ENCODE results near the gene PDE7B. TPM values are rescaled to one million over a fixed set of nuclear protein-coding genes. Genes with fewer than 3 reads are reported as not detected.

PDE7B gene
- total RNA-seq, 4 donors from 2014 or later = 1.4 to 11.6 (median 3.5) TPM

GRCh38 chr6:135906972-135907465 lies 55.5 kb downstream of the PDE7B start:
- H3K27me3 ChIP-seq = no peaks in the 10 kb centered on the region
- TF ChIP-seq, protein P1, sequence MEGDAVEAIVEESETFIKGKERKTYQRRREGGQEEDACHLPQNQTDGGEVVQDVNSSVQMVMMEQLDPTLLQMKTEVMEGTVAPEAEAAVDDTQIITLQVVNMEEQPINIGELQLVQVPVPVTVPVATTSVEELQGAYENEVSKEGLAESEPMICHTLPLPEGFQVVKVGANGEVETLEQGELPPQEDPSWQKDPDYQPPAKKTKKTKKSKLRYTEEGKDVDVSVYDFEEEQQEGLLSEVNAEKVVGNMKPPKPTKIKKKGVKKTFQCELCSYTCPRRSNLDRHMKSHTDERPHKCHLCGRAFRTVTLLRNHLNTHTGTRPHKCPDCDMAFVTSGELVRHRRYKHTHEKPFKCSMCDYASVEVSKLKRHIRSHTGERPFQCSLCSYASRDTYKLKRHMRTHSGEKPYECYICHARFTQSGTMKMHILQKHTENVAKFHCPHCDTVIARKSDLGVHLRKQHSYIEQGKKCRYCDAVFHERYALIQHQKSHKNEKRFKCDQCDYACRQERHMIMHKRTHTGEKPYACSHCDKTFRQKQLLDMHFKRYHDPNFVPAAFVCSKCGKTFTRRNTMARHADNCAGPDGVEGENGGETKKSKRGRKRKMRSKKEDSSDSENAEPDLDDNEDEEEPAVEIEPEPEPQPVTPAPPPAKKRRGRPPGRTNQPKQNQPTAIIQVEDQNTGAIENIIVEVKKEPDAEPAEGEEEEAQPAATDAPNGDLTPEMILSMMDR (IDR thresholded peaks at IDR 0.05) = no peak
- TF ChIP-seq POLR2A (IDR thresholded peaks at IDR 0.05) = no peak
- H3K9me3 ChIP-seq = no peaks in the 10 kb centered on the region
- H3K4me3 ChIP-seq = no peak overlapping the region
- H3K36me3 ChIP-seq = no peaks in the 10 kb centered on the region
- no peak overlapping the region for H3K27ac ChIP-seq
- H3K4me1 ChIP-seq = peaks cover 0 to 11% (median 0%) of the 10 kb centered on the region in 4 donors
- no peak for DNase-seq

DNA sequence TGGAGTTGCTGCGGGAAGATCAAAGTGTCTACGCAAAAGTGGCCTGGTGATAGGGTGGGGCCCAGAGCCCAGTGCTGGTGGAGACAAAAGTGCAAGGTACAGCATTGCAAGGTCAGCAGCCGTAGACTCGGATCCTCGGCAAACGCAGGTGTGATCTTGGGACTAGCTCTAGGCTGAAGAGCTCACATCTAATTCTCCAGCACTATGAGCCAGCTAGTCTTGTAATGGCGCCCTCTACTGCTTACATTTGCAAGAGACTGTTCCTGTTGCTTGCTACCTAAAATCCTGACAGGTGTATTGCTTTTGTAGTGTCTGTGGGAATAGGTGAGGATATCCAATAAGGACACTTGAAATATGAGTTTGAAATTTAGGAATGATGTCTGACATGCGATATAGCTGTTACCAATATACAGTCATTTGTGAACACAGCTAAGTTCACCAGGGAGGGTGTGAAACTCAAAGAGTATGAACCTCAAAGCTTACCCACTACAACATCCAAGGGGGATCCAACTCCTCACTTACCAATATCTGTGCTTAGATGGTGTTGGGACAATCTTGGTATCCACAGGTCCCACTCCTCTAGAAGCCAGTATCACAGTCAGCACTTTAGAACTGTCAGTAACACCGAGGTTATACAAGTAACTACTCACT lies 58.4 kb downstream of the PDE7B start:
- no peaks in the 10 kb centered on the region for H3K27me3 ChIP-seq
- H3K4me3 ChIP-seq = no peak overlapping the region
- no peaks in the 10 kb centered on the region for H3K9me3 ChIP-seq
- H3K4me1 ChIP-seq = no peaks in the 10 kb centered on the region
- DNase-seq = peak; percentile 56 to 70 (median 59)
- H3K36me3 ChIP-seq = no peaks in the 10 kb centered on the region
- no peak overlapping the region for H3K27ac ChIP-seq
- TF ChIP-seq POLR2A (IDR thresholded peaks at IDR 0.05) = no peak
- TF ChIP-seq, protein P1 (IDR thresholded peaks at IDR 0.05) = peak; percentile 19 to 66 (median 60)

GRCh38 chr6:135910790-135911618 lies 59.5 kb downstream of the PDE7B start:
- Histone ChIP-seq H3K9me3 (no peaks in the 10 kb centered on the region), H3K27ac (no peak overlapping the region), H3K4me1 (no peaks in the 10 kb centered on the region), H3K4me3 (no peak overlapping the region), H3K27me3 (no peaks in the 10 kb centered on the region), H3K36me3 (no peaks in the 10 kb centered on the region)
- no peak for DNase-seq
- TF ChIP-seq, protein P1 (IDR thresholded peaks at IDR 0.05) = no peak
- TF ChIP-seq POLR2A (IDR thresholded peaks at IDR 0.05) = no peak

- Histone ChIP-seq H3K36me3 (no peaks in the 10 kb centered on the region), H3K27me3 (no peaks in the 10 kb centered on the region), H3K4me3 (no peak overlapping the region), H3K4me1 (no peaks in the 10 kb centered on the region), H3K27ac (no peak overlapping the region), H3K9me3 (no peaks in the 10 kb centered on the region)
- TF ChIP-seq, protein P1 (IDR thresholded peaks at IDR 0.05) = no peak
- TF ChIP-seq POLR2A (IDR thresholded peaks at IDR 0.05) = no peak
- no peak for DNase-seq
These were observed 62.3 kb downstream of the PDE7B start for GRCh38 chr6:135913785-135914184.

- no peaks in the 10 kb centered on the region for H3K36me3 ChIP-seq
- DNase-seq = no peak
- no peak overlapping the region for H3K4me3 ChIP-seq
- no peaks in the 10 kb centered on the region for H3K9me3 ChIP-seq
- H3K27me3 ChIP-seq = no peaks in the 10 kb centered on the region
- TF ChIP-seq, protein P1 (IDR thresholded peaks at IDR 0.05) = no peak
- no peak for TF ChIP-seq POLR2A (IDR thresholded peaks at IDR 0.05)
- H3K27ac ChIP-seq = no peak overlapping the region
- peaks cover 0 to 5% (median 0%) of the 10 kb centered on the region in 4 donors for H3K4me1 ChIP-seq
These were observed 67.5 kb downstream of the PDE7B start for GRCh38 chr6:135919026-135919425.

Measured in Peyer's patch (tissue), 4 donors.